KOPT-K1 (cell line): ENCODE results near the gene SIK2.

Experiments
- H3K27ac ChIP-seq: fragments of 200-600 bp; sonication (generic); 2 replicates; pipeline ENCODE4 v1.5.1; 2016; ENCODE audit warnings: antibody characterized with exemption, mild to moderate bottlenecking, low read depth, low read length; ENCODE audit not compliant: poor library complexity, severe bottlenecking
- H3K36me3 ChIP-seq: fragments of 200-600 bp; sonication (generic); 2 replicates; pipeline ENCODE4 v1.5.1; 2017; ENCODE audit warnings: antibody characterized with exemption, mild to moderate bottlenecking, low read length, moderate library complexity; ENCODE audit not compliant: insufficient read depth
- H3K9me3 ChIP-seq: fragments of 200-600 bp; sonication (generic); 2 replicates; pipeline ENCODE4 v1.5.1; 2017; ENCODE audit warnings: antibody characterized with exemption, low read length, mild to moderate bottlenecking; ENCODE audit not compliant: insufficient read depth, poor library complexity, severe bottlenecking

SIK2 gene

DNA sequence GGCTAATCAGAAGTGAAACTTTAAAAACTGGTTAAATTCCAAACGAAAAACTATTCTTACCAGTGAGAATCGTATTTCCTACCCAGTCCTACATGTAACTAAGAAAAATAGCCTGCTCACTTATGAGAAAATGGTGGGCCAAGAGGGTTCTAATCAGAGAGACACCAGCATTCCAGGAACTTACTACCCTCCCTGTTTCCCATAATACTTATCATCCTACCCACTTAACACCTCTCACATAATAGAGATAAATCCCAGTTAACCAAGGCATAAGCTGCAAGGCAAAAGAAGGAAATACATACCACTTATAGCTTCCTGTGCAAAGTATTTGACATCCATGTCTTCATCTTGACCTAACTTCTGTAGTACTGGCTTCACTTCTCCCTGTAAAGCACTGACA lies 139.5 kb downstream of the SIK2 start:
- no peak overlapping the region for H3K27ac ChIP-seq
- no peaks in the 10 kb centered on the region for H3K9me3 ChIP-seq
- H3K36me3 ChIP-seq = peaks cover 99% of the 10 kb centered on the region

DNA sequence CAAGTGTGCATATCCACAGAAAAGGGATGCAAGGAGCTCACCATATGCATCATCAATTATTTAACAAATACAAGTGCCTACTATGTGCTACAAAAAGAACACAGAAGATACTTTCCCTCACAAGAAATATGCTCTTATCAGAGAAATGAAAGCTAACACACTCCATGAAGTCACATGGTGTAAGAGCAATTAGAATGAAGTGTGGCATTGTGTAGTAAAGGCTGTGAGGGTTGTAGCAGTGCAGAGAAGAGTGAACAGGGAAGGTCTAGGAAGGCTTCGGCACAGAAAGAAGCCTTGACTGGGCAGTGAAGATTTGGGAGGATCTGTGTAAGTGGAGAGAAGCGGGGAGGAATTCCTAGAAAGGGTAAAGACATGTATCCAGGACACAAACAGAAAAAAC lies 141.5 kb downstream of the SIK2 start:
- H3K9me3 ChIP-seq = no peaks in the 10 kb centered on the region
- peaks cover 99% of the 10 kb centered on the region for H3K36me3 ChIP-seq
- H3K27ac ChIP-seq = no peak overlapping the region

DNA sequence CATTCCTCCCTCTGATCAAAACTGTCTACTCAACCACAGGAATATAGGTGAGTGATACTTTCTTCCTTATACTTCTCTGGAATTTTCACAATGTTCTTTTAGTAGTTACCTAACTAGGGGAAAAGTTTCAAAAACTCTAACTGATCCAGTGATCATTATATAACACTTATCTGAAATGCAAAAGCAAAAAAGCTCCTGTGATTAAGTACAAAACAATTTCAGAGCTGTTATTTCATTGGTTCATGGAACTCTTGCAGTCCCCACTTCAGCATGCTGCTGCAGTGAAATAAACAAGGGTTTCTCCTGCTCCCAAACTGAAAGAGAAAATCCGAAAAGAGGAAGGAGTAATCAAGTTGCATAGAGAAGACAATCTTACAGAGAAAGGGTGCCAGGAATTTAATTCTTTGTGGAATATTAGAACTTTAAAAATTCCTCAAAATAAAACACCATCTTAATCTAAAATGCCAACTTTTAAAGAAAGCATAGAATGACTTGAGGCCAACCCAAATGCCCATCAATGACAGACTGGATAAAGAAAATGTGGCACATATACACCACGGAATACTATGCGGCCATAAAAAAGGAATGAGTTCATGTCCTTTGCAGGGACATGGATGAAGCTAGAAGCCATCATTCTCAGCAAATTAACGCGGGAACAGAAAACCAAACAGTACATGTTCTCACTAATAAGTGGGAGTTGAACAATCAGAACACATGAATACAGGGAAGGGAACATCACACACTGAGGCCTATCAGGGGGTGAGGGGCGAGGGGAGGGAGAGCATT lies 143.7 kb downstream of the SIK2 start:
- peaks cover 100% of the 10 kb centered on the region for H3K36me3 ChIP-seq
- H3K9me3 ChIP-seq = no peaks in the 10 kb centered on the region
- no peak overlapping the region for H3K27ac ChIP-seq

- no peak overlapping the region for H3K27ac ChIP-seq
- no peaks in the 10 kb centered on the region for H3K9me3 ChIP-seq
- peaks cover 100% of the 10 kb centered on the region for H3K36me3 ChIP-seq
Measured at GRCh38 chr11:111748035-111748804, 146.0 kb downstream of the SIK2 start.

- no peak overlapping the region for H3K27ac ChIP-seq
- no peaks in the 10 kb centered on the region for H3K9me3 ChIP-seq
- H3K36me3 ChIP-seq = peaks cover 100% of the 10 kb centered on the region
Measured at GRCh38 chr11:111749646-111750045, 147.4 kb downstream of the SIK2 start.

DNA sequence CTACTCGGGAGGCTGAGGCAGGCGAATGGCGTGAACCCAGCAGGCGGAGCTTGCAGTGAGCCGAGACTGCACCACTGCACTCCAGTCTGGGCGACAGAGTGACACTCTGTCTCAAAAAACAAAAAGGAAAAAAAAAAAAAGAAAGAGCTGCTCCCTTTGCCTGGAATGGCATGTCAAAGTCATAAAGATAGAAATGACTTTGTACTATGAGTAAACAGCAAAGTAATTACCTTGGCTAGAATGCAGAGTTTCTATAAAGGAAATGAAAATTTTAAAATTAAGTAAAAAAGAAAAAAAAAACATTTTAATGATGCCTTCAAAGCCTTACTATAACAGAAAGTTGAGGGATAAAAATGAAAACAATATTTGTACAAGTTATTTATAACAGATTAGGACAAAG lies 153.8 kb downstream of the SIK2 start:
- Histone ChIP-seq H3K9me3 (no peaks in the 10 kb centered on the region), H3K36me3 (peaks cover 99% of the 10 kb centered on the region), H3K27ac (no peak overlapping the region)

DNA sequence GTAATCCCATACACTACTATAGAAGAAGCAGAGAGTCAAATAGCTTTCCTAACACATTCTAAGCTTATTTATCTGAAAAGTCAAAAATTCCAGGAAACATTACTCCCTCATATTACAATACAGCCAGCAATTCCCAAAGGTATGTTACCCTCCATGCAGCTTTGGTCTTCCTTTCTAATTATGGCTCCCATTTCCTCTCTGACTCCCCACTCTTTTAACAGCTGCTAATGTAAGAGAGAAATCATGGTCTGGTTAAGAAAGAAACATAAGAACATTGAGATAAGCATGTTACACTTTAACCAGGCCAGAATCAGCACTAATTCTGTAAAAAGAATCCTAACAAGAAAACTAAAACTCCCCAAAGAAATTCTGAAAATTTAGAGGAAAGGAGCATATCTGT lies 157.1 kb downstream of the SIK2 start:
- H3K36me3 ChIP-seq = peaks cover 99% of the 10 kb centered on the region
- no peak overlapping the region for H3K27ac ChIP-seq
- no peaks in the 10 kb centered on the region for H3K9me3 ChIP-seq

DNA sequence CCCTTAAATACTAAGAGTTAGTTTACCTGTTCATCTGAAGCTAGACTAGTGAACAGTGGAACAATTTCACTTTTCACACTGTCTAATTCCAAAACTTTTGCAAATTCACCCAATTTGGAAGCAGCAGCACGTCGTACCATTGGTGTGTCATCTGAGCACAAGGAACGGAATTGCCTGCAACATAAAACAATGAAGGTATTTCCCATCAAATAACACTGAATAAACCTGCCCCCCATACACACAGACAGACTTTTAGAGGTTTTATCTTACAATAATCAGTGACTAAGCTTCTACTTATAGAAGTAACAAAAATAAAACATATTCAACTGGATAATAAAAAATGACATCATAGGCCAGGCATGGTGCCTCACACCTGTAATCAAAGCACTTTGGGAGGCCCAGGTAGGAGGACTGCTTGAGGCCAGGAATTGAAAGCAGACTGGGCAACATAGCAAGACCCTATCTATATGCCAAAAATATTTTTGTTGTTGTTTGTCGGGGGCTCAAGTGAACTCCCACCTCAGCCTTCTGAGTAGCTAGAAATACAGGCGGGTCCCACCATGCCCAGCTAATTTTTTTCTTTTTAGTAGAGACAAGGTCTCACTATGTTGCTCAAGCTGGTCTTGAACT lies 157.6 kb downstream of the SIK2 start:
- H3K9me3 ChIP-seq = no peaks in the 10 kb centered on the region
- peaks cover 99% of the 10 kb centered on the region for H3K36me3 ChIP-seq
- H3K27ac ChIP-seq = no peak overlapping the region

DNA sequence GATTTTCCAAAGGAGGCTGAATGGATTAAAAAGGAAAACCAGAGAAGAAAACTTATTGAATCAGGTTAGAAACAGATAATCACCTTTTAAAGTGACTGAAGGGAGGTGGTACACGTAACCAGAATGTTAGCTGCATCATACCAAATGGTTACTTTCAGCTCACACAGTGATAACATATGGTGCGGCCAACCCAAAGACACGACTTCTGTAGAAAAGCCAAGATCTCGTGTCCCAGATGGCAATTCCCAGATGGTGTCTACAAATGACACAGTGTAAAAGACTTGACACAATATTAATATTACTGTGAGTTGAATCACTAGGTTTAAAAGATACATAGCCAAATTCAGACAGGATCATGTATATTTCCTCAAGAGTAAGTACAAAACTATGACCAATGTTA lies 158.8 kb downstream of the SIK2 start:
- Histone ChIP-seq H3K9me3 (no peaks in the 10 kb centered on the region), H3K36me3 (peaks cover 87% of the 10 kb centered on the region), H3K27ac (no peak overlapping the region)

- no peaks in the 10 kb centered on the region for H3K9me3 ChIP-seq
- no peak overlapping the region for H3K27ac ChIP-seq
- peaks cover 73% of the 10 kb centered on the region for H3K36me3 ChIP-seq
Measured at GRCh38 chr11:111762526-111762925, 160.3 kb downstream of the SIK2 start.

GRCh38 chr11:111762981-111763643 lies 160.9 kb downstream of the SIK2 start:
- Histone ChIP-seq H3K9me3 (no peaks in the 10 kb centered on the region), H3K36me3 (peaks cover 67% of the 10 kb centered on the region), H3K27ac (no peak overlapping the region)

DNA sequence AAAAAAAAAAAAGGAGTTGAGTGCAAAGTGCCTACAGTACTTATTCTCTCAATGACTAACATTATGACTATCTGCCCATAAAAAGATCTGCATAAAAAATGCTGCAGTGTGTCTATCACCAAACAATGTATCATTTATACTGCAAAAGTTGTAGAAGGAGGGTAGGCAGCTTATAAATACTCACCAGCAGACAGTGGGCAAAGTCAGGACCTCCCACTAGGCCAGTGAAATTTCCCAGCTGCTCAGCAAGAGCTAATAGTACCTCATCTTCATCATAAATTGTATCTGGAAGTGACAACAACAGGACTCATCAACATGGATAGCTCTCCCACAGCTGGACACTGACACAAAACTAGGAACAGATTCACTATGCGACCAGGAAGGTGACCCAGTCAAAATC lies 162.4 kb downstream of the SIK2 start:
- no peak overlapping the region for H3K27ac ChIP-seq
- H3K36me3 ChIP-seq = peaks cover 52% of the 10 kb centered on the region
- H3K9me3 ChIP-seq = no peaks in the 10 kb centered on the region

GRCh38 chr11:111765320-111765983 lies 163.2 kb downstream of the SIK2 start:
- peak overlapping the region; percentile 74 for H3K27ac ChIP-seq
- no peaks in the 10 kb centered on the region for H3K9me3 ChIP-seq
- peaks cover 44% of the 10 kb centered on the region for H3K36me3 ChIP-seq

GRCh38 chr11:111765984-111766833 lies 164.0 kb downstream of the SIK2 start, which contains the start of gene PPP2R1B:
Gene PPP2R1B (minus strand): TSS chr11:111766389. CDS start chr11:111766361, 28 bp downstream.
- H3K9me3 ChIP-seq = no peaks in the 10 kb centered on the region
- peak within 1 kb of the TSS; percentile 74 for H3K27ac ChIP-seq

More at GRCh38 chr11:111765984-111766833, 164.0 kb downstream of the SIK2 start, which contains the start of gene PPP2R1B:
- peaks cover 36% of the 10 kb centered on the region for H3K36me3 ChIP-seq
